HCT116 (cell line): Measurements from ENCODE around the gene ENO2.

Experiments
- JUND ChIP-seq: IDR thresholded peaks from 2 replicates; pipeline ENCODE4 v1.6.1; 2012
- POLR2A ChIP-seq: IDR thresholded peaks from 2 replicates; pipeline ENCODE4 v1.7.0; 2011; ENCODE audit warnings: borderline replicate concordance; ENCODE audit not compliant: insufficient read depth, insufficient read length; ENCODE audit errors: extremely low read depth
- RAD21 ChIP-seq: IDR thresholded peaks from 2 replicates; pipeline ENCODE4 v1.6.1; 2012; ENCODE audit warnings: low read depth, mild to moderate bottlenecking
- TCF7L2 ChIP-seq: IDR thresholded peaks from 2 replicates; pipeline ENCODE4 v1.7.0; 2011; ENCODE audit warnings: borderline replicate concordance, inconsistent platforms; ENCODE audit not compliant: insufficient read depth, insufficient read length; ENCODE audit errors: extremely low read depth
- TF ChIP-seq, protein P1 (sequence below), 3 experiments: fragments of 200-600 bp in 1 of 3; sonication (generic) in 1 of 3; IDR thresholded peaks in 2 of 3; conservative IDR thresholded peaks in 1 of 3; 2 replicates each; pipeline ENCODE4 v1.5.1; 2012 to 2017; ENCODE audit warnings: low read depth in 2 of 3, low read length in 2 of 3, antibody characterized with exemption in 1 of 3, borderline replicate concordance in 1 of 3, control low read depth in 1 of 3, mild to moderate bottlenecking in 1 of 3, mixed read lengths in 1 of 3, mixed run types in 1 of 3, moderate library complexity in 1 of 3; ENCODE audit not compliant: insufficient read depth in 1 of 3

DNA sequence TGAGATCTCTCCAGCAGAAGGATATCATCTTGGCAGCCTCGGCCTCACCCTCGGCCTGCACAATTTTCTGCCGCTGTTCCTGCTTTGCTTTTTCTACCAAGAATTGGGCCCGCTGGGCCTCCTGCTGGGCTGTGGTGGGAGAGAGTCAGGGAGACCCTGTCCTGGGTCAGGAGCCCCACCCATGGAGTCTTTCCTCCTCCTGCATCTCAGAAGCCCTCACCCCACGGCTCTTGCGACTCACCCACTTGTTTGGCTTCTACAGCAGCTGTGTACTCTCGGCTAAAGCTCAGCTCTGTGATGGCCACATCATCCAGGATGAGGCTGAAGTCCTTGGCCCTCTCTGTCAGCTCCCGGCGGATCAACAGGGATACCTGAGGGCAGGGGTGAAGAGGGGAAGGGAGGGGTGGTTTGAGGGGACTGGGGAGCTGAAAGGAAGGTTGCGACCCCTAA is 53.3 kb downstream of the ENO2 start:
- TF ChIP-seq TCF7L2 (no peak), POLR2A (peak; percentile 2), RAD21 (no peak), JUND (no peak)
- TF ChIP-seq, protein P1, sequence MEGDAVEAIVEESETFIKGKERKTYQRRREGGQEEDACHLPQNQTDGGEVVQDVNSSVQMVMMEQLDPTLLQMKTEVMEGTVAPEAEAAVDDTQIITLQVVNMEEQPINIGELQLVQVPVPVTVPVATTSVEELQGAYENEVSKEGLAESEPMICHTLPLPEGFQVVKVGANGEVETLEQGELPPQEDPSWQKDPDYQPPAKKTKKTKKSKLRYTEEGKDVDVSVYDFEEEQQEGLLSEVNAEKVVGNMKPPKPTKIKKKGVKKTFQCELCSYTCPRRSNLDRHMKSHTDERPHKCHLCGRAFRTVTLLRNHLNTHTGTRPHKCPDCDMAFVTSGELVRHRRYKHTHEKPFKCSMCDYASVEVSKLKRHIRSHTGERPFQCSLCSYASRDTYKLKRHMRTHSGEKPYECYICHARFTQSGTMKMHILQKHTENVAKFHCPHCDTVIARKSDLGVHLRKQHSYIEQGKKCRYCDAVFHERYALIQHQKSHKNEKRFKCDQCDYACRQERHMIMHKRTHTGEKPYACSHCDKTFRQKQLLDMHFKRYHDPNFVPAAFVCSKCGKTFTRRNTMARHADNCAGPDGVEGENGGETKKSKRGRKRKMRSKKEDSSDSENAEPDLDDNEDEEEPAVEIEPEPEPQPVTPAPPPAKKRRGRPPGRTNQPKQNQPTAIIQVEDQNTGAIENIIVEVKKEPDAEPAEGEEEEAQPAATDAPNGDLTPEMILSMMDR (IDR thresholded peaks at IDR 0.05 in 2 of 3, conservative IDR thresholded peaks at IDR 0.05 in 1 of 3; ENCODE audit: borderline replicate concordance in 1 of 3, insufficient read depth in 1 of 3, low read depth in 2 of 3, low read length in 2 of 3), result no peak
